Erythroblast (primary cell): ENCODE measurements around the gene TNPO1.

Source experiments
- DNase-seq, 2 experiments: peaks; one replicate each; lab custom pipeline; 2025; lab: John Stamatoyannopoulos, UW
- GATA1 ChIP-seq: IDR thresholded peaks from 2 replicates; pipeline ENCODE4 v1.6.1; 2011; ENCODE audit warnings: low read depth, mild to moderate bottlenecking, control low read depth, low read length, moderate library complexity
- POLR2A ChIP-seq: IDR thresholded peaks from 2 replicates; pipeline ENCODE4 v1.6.1; 2011; ENCODE audit warnings: mild to moderate bottlenecking, low read length

The TNPO1 gene

DNA sequence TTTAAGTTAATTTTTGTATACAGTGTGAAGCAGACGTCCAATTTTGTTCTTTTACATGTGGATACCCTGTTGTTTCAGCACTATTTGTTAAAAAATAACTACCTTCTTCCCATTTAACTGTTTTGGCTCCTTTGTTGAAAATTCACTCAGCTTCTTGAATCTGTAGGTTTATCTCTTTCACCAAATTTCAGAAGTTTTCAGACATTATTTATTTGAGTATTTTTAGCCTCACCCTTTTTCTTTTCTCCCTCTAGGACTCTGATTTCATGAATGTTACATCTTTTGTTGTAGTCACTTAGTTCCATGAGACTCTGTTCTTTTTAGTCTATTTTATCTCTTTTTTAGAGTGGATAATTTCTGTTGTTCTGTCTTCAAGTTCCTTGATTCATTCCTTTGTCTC is 4.6 kb upstream of the TNPO1 start:
- no peak for DNase-seq
- TF ChIP-seq GATA1 (no peak), POLR2A (no peak)

DNA sequence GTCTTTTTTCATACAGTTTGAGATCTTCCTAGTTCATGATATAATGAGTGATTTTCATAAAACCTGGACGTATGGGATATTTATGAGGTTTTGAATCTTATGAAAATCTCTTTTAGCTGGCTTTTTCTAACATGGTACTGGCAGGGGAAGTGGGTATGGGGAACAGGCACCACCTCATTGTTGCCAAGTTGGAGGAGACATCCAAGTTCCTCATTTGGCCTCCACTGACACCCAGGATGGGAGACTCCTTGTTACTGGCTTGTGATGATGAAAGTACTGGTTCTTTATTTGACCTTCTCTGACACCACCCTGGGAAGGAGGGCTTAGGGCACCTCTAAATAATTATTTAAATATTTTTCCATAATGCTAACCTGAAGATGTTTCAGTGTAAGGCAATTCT is 4.0 kb upstream of the TNPO1 start:
- no peak for DNase-seq
- TF ChIP-seq GATA1 (no peak), POLR2A (no peak)

DNA sequence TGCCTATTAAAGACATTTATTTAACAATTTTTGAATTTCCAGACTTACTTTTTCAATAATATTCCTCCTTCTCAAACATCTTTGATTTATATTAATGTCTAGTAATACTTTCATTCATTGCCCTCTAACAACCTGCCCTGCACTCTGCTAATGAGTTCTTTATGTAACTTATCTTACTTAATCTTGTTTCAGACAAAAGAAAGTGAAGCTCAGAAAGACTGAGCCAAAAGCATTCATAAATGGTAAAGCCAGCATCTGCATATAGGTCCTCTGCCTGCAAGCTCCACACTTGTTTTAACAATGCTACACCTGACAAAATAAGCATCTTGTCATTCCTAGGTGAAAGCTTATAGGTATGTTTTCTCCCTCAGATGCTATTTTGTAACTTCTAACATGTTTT is 2.4 kb upstream of the TNPO1 start:
- DNase-seq = peak in 1 of 2 experiments; percentile 8
- TF ChIP-seq POLR2A (no peak), GATA1 (no peak)

DNA sequence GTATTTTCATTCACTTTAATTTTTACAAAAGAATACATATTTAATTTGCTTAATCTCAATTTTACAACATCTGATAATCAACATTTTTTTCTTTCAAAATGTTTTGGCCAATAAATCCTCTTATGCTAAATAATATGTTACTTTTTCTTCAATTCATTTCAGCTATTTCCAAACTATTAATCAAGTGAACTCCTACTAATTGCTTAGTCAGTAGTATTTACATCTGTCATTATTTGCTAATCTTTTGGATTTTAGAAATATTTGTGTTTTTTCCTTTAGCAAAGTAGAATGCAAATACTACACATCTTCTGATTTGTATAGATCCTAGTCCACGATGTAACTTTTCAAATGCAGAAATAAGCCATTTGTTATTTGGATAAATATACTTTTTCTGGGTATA is 1.6 kb upstream of the TNPO1 start:
- DNase-seq = no peak
- TF ChIP-seq GATA1 = no peak
- no peak for TF ChIP-seq POLR2A

DNA sequence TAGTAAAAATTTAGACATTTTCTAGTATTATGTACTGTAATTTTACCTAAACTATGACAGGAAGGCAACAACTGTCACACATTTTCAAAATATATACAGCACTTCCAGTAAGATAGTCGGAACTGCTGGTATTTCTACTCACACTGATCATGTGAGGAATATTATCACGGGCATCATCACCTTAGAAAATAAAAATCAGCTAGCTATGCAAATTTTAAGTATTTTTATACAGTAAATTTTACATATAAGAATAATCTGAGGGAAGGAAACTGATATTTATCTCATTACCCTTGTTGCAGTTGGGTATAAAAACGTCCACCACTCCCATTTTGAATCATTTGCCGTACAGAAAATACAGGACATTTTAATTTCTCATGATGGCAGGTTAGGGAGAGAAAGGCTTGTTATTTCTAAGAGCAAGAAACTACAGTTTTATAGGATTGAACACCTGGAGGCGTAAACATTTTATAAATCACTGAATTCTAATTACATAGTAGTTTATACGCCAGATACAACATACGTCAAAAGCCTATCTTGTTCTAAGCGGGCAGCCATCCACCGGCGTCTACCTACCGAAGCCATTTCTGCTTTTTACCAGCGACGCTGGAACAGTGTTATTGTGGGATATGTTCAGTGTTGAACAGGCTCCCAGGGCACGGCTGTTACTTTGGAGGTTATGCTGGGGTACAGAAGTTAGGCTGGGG is 729 bp upstream of the TNPO1 start:
- DNase-seq = no peak
- no peak for TF ChIP-seq GATA1
- TF ChIP-seq POLR2A = no peak

DNA sequence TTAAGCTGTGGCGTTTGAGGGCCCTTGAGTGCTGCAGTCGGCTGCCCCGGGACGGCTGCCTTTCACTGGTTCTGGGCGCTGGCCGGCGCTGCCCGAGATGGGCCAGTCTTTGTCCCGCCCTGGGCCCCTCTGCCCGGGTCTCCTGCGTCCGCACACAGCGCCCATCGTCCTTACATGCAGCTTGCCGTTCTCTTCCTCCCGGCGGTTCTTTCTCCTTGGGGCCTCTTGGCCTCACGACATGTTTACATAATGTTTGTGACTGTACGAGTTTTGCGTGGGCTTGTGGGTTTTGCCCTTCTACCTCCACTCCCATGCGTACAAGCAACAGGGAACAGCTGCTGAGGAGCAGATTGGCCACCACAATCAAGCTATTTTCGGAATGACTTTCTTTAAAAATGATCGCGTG is 618 bp downstream of the TNPO1 start:
- DNase-seq = peak in 1 of 2 experiments; percentile 61
- no peak for TF ChIP-seq GATA1
- TF ChIP-seq POLR2A = no peak

DNA sequence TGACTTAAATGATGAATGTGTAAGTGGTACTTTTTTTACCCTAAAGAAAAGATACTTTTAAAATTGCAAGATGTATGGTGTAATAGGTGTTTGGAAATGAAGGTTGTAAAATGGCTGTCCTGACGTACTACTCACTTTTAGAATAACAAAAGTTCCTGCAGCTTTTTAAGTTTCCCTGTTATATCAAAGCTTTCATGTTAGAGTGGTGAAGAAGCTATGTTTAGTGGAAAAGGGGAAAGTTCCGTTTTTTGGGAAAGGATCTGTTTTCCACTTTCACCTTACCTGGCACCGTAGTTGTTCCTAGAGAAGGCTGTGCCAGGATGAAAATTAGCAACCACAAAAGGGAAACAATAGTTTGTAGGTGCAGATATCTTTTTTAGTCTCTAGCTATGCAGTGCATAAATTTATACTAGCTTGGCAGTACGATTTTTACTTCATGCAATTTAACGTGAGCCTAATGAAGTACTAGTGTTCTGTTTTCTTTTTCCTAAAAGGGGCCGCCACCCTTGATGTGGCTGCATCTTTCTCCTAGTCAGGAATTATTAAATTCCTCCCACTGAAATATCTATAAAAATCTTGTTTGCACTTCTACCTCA is 1.3 kb downstream of the TNPO1 start:
- no peak for DNase-seq
- TF ChIP-seq GATA1 (no peak), POLR2A (no peak)

DNA sequence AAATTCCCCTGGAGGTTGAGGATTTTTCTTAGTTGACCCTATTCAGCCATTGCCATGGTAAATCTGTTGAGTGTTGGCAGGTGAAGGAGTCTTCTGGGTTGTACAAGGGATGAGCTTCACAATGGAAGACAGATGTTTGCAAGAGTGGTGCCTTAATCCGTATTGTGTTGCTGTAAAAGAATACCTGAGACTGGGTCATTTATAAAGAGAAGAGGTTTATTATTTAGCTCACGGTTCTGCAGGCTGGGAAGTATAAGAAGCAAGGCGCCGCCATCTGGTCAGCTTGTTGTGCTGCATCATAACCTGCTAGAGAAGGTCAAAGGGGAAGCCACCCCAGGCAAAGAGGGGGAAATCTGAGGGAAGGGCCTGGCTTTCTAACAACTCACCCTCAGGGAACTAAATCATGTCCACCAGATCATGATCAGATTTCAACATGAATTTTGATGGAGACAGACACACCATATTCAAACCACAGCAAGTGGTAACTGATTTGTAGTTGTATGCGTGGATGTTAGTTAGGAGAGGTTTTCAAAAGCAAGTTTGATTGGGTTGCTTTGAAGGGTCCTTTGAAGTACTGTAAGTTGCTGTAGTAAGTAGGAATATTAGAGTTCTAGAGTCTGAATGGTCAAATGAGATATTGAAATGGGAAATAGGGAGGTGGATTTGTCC is 2.5 kb downstream of the TNPO1 start:
- no peak for TF ChIP-seq GATA1
- no peak for TF ChIP-seq POLR2A
- DNase-seq = peak; percentile 67 to 74

DNA sequence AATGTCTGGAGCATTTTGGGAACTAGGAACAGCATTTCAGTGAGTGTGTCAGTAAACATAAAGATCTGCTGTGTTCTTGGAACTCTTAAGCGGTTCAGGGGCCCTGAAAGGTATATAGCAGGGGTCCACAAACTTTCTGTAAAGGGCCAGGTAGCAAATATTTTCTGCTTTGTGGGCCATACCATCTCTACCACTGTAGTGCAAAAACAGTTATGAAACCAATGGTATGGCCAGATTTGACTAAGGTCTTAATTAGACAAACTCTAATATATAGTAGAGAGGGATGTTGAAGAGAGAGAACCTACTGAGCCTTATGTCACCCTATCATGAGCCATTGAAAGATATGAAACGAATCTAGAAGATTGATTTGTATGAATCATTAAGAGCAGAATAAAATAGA is 5.3 kb downstream of the TNPO1 start:
- TF ChIP-seq POLR2A = no peak
- DNase-seq = no peak

DNA sequence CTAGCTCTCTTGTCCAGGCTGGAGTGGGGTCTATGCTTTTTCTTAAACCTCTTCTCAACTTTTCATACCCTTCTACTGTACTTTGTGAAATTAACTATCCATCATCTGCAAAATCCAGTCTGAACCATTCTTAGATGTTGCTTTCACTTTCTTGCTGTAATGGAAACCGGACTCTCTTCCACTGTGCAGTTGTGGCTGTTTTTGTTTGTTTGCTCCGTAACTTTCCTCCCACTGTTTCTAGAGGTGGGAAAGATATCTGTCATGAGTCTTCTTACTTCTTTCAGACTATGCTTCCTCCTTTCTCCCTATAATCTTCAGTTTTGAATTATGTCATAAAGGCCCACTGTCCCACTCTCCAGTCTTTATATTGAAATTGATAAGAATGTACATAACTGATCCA is 6.5 kb downstream of the TNPO1 start:
- TF ChIP-seq POLR2A (no peak), GATA1 (no peak)
- no peak for DNase-seq

DNA sequence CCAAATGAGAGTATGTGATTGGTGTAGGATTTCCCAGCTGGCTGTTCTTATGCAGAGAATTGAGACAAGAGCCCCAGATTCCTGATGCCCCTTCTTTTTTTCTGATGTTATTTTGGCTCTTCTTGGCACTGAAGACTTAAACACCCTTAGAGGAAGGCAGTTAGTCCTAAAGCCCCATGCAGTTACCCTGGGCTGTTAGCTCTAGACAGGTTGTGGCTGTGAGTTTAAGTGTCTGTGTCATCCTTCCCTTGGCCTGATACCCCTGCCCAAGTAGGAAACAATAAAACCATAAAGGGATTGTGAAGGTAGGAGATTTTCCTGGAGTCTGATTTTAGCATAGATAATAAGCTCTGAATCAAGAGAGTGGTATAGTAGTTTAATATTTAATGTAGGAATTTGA is 13.2 kb downstream of the TNPO1 start:
- TF ChIP-seq GATA1 = no peak
- no peak for TF ChIP-seq POLR2A
- DNase-seq = no peak

DNA sequence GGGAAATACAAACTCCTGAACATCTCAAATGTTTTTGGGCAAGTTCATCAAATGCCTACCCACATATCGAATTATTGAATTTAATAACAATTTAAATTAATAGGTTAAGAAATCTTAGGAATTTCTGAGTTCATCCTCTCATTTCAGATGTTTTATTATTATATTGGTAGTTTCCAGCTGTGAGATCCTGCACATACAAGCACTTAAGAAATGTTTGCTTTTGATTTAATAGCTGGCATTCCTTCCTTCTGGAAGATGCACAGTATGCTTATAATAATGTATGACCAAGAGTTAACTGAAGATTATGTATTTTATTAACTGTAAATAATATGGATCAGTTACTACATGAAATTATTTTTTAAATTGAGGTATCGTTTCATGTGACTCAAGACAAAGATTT is 13.9 kb downstream of the TNPO1 start:
- DNase-seq = no peak
- TF ChIP-seq GATA1 (no peak), POLR2A (no peak)

DNA sequence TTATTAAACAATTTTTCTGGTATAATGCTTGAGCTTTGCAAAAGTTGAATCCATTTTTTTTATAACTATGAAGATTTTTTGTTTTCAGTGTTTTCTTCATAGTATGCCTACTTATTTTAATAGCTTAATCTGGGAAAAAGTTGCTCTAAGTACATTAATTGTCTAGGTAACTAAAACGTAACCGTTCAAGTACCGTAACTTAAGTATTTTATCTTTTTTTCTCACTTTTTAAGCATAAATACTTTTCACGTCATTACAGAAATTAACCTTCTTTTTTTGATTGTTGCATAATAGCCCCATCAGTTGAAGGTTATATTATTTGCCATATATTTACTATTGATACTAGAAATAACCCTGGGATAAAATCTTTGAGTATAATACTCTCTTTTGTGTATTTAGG is 15.2 kb downstream of the TNPO1 start:
- DNase-seq = no peak
- TF ChIP-seq POLR2A (no peak), GATA1 (no peak)

DNA sequence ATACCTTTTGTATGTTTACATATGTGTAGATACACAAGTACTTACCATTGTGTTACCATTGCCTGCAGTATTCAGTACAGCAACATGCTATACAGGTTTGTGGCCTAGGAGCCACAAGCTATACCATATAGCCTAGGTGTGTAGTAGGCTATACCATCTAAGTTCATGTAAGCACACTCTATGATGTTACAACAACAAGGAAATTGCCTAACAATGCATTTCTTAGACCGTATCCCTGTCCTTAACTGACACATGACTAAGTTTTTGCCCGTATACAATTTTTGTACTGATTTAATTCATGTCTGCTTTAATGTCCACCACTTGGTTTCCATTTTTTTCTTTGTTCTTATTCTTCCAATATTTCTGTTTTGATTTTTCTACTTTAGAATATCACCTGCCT is 18.5 kb downstream of the TNPO1 start:
- TF ChIP-seq POLR2A = no peak
- no peak for TF ChIP-seq GATA1
- no peak for DNase-seq

DNA sequence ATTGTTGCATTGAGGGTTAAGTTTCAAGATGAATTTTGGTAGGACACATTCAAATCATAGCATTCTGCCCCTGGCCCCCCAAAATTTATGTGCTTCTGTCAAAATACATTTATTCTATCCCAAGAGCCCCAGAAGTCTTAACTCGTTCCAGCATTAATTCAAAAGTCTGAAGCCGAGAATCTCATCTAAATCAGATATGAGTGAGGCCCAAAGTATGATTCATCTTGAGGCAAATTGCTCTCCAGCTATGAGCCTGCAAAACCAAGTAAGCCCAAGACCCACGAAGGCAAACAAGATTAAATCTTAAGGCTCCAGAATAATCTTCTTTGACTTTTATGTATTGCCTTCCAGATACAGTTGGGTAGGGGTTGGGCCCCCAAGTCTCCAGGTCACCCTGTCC is 19.2 kb downstream of the TNPO1 start:
- TF ChIP-seq POLR2A = no peak
- TF ChIP-seq GATA1 = no peak
- DNase-seq = peak in 1 of 2 experiments; percentile 11
